Vagina (tissue), 2 donors: ENCODE data around the gene HSPH1.

ENCODE experiments used
- POLR2AphosphoS5 ChIP-seq, 2 donors: sonication (generic); formaldehyde crosslinking; IDR thresholded peaks; one replicate each; pipeline ENCODE4 v1.9.0; 2017; ENCODE audit warnings: antibody characterized with exemption in 2 of 2, mild to moderate bottlenecking in 2 of 2, low read depth in 1 of 2; ENCODE audit not compliant: insufficient read depth in 1 of 2
- TF ChIP-seq, protein P1 (sequence below), 3 experiments: fragments of 450-650 bp in 2 of 3; fragments of 200-600 bp in 1 of 3; sonication (generic) in 1 of 3; IDR thresholded peaks; one replicate each; pipeline ENCODE4 v1.5.1; 2017 to 2019; ENCODE audit warnings: antibody characterized with exemption in 3 of 3, mild to moderate bottlenecking in 2 of 3, moderate library complexity in 2 of 3

DNA sequence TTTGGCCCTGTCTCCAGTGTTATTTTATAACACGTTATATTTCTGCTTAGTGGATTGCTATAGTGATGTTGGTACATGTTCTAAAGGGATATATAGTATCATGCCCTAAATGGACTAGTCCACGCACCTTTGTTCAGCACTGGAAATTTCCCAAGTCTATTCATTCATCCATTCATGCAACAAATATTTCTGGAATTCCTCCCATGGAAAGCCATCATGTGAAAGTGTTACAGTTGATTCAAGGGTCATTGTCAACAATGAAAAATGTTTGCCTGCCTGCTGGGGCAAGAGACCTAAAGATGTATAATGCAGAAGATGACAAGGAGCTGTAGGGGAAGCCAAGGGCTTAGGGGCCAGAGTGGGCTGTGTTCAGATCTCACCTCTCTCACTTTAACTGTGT, 10.8 kb upstream of the HSPH1 start:
- no peak for TF ChIP-seq POLR2AphosphoS5 (IDR thresholded peaks at IDR 0.05; ENCODE audit: insufficient read depth in 1 of 2, low read depth in 1 of 2)
- TF ChIP-seq, protein P1, sequence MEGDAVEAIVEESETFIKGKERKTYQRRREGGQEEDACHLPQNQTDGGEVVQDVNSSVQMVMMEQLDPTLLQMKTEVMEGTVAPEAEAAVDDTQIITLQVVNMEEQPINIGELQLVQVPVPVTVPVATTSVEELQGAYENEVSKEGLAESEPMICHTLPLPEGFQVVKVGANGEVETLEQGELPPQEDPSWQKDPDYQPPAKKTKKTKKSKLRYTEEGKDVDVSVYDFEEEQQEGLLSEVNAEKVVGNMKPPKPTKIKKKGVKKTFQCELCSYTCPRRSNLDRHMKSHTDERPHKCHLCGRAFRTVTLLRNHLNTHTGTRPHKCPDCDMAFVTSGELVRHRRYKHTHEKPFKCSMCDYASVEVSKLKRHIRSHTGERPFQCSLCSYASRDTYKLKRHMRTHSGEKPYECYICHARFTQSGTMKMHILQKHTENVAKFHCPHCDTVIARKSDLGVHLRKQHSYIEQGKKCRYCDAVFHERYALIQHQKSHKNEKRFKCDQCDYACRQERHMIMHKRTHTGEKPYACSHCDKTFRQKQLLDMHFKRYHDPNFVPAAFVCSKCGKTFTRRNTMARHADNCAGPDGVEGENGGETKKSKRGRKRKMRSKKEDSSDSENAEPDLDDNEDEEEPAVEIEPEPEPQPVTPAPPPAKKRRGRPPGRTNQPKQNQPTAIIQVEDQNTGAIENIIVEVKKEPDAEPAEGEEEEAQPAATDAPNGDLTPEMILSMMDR (IDR thresholded peaks at IDR 0.05) = no peak
